ENCODE results near the gene P2RY6.

Gene P2RY6

DNA sequence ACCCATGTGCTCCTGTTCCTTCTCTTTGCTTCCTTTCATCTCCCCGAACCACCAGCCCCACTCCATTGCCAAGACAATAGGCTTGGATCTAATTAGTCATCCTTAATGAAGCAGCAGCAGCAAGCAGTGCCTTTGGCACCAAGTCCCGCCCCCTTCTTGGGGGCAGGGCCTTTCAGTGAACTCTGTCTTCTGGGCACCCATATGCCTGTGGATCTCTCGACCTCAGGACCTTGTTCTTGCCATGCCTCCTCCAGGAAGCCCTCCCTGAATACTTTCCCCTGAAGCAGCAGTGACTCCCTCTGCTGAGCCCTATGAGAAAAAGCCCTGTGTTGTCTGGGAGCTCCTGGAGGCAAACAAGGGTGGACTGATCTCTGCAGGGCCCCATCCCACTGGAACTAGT is 68.0 kb downstream of the P2RY6 start:
- DNase-seq: peak; percentile 29

DNA sequence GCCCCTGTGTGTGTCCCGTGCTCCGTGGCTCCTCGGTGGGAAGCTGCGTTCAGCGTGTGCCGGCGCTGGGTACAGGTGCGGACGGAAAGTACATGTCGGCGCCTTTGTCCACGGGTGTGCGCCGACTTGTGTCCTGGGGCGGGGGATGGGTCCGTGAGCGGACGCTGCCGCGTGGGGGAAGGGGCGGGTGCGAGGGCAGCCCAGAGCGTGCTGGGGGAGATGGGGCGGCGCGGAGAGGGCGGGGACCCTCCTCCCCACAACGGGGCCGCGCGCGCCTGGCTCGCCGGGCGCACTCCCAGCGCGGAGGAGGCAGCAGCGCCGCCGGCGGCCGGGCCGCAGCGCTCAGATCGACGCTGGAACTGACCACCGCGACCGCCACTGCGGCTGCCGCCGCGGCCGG is 70.5 kb downstream of the P2RY6 start:
- no peak for DNase-seq

DNA sequence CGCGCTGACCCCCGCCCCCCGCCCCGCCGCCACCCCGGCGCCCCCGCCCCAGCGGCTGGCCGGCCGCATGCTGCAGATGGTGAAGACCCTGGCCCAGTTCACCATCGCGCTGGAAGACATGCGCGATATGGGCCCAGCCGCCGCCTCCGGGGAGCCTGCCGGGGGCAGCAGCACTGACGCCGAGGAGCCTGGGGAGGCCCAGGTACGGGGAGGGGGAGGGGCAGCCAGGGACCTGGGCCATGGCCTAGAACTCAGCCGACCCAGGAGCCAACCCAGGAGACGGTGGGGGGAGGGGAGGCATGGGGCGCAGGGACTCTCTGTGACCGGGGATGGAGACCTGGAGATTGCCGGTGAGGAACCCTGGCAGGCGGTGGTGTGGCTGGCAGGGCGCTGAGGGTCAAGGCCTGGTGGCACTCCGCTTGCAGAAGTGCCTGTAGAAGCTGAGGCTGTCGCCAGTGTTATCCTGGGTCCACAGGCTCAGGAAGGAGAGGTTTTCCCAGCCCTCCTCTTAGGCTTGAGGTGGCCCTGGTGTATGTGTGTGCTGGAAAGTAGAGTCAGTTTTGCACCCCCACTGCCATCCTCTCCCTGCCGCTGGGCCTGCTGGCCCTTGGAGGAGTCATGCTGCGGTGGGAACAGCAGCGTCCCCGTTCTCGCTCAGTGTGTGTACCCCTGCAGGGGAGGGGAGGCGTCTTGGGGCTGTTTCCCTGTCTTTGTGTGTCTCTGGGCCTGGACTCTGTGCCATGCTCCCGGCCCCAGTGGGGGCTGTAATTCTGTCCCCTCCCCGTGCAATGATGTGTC is 71.1 kb downstream of the P2RY6 start:
- DNase-seq: no peak

DNA sequence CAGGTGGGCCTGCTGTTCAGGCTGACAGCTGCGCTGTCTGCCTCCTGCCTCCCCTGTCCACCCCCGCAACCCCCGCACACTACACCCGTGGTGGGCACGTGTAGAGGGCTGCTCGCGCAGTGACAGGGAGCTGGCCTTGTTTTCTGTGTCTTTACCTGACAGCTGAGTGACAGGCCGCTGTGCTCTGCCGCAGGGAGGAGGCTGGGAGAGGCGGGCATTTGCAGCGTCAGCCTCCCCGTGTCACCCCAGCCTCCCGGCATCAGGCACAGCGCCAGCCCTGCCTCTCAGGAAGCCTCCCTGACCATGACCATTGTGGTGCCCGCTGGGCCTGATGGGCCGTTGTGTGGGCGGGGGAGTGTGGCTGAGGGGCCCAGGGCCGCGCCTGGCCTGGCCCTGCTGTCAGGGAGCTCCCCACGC is 72.1 kb downstream of the P2RY6 start:
- no peak for DNase-seq

DNA sequence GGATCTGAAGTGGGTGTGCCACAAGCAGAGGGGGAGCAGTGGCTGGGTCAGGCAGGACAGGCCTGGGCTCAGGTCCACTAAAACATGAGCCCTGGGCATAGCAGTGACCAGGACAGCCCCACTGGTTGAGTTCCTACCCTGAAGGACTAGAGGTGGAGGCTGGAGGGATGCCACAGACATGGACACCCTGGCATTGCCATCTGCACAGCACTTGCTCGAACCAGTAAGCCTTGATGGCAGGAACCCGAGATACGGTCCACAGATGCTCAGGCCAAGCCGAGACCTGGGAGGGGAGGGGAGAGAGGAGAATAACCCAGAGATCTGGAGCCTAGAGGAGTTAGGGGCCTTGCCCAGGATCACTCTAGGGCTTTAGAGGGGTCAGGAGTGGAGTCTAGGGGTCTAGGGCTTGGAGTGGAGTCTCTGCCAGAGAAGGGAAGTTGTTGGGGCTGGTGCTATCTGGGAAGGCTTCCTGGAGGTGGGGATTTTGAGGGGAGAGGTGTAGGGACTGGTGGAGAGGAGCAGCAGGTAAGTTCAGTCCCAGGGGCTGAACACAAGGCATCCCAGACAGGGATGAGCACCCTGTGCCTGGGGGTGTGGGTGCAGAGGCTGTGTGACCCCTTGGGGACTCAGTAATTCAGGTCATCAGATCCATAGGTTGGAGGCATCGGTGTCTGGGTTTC is 73.5 kb downstream of the P2RY6 start:
- DNase-seq: no peak

DNA sequence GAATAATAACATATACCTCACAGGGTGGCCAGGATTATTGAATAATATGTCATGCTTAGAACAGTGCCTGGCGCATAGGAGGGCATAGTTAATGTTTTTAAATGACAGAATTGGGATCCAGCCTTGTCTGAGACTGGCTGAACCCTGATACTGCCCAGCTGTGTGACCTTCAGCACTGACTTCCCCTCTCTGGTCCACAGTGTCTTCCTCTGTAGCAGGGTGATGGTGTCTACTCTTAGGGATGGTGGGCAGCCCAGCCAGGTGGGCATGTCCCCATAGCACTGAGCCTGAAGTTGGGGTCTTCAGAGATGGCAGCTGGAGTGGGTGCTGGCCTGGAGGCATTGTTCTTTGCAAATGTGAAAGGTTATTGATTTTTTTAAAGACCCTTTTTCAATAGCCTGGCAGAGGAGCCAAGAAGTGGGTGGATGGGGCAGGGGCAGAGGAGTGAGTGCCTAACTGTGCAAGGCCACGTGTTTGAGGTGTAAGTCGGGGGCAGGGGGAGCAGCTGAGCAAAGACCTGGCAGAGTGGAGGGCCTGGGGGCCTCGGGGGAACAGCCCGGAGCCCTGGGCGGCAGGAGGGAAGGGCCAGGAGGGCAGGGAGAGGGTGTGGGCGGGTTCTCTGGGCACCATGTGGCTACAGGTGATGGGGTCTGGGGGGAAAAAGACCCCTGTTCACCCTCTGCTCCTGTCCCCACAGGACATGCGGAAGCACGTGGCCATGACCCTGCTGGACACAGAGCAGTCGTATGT is 74.2 kb downstream of the P2RY6 start:
- DNase-seq: no peak

DNA sequence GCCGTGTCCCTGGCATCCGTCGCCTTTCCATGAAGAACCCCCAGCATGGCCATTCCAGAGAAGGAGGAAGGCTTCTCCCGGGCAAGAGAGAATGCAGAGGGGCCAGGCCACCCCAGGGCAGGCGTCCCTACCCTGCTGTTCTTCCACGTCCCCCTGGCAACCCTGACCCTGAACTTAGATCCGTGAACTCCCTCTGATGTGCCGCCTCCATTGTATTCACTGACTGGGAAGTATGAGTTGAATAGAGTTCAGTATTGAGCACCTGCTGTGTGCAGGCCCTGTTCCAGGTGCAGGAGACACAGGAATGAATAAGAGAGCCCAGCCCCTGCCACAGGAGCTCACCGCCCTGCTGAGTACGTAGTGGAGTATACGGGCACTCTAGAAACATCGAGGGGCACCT is 74.9 kb downstream of the P2RY6 start:
- DNase-seq: no peak
